ENCODE results near the gene SKAP1. TPM values are rescaled to one million over a fixed set of nuclear protein-coding genes. Genes with fewer than 3 reads are reported as not detected.
A peak's percentile ranks its signal among the peaks of the same experiment; 100 is the strongest.
"Not testable (repeated sequence)": the region's sequence is repeated elsewhere in the genome, so short reads cannot be mapped to it uniquely, and the experiment has no call there.

The SKAP1 gene
- total RNA-seq, 6 experiments from 2014 or later, result 4.5 to 51.0 (median 17.5) TPM

- Histone ChIP-seq H3K9me3 (no peaks in the 10 kb centered on the region), H3K36me3 (no peaks in the 10 kb centered on the region), H3K27me3 (peaks cover 0 to 7% of the 10 kb centered on the region in 2 donors), H3K4me1 (no peaks in the 10 kb centered on the region), H3K4me3 (no peak overlapping the region), H3K27ac (no peak overlapping the region)
- WGBS (ENCODE audit: insufficient coverage, low coverage, low lambda C conversion rate, missing lambda C conversion rate), result 67% methylated on average over 1 of the region's 1 CpG
- DNase-seq (peak in 1 of 3 donors; percentile 47), ATAC-seq (peak; percentile 63 to 86 (median 72))
- TF ChIP-seq CTCF (IDR thresholded peaks at IDR 0.05) (peak; percentile 44 to 62 (median 52)), POLR2A (IDR thresholded peaks at IDR 0.05) (no peak)
- intact Hi-C loops (cut with DNase I), result no loop called here
Measured at GRCh38 chr17:48374650-48375230, 55.3 kb downstream of the SKAP1 start.

- no peak for DNase-seq
- no peak for ATAC-seq
- no peak overlapping the region for H3K4me3 ChIP-seq
- no peaks in the 10 kb centered on the region for H3K4me1 ChIP-seq
- no peaks in the 10 kb centered on the region for H3K36me3 ChIP-seq
- intact Hi-C loops (cut with DNase I), result no loop called here
- H3K27me3 ChIP-seq, result peaks cover 0 to 8% of the 10 kb centered on the region in 2 donors
- no peak overlapping the region for H3K27ac ChIP-seq
- TF ChIP-seq POLR2A (IDR thresholded peaks at IDR 0.05) (no peak), CTCF (IDR thresholded peaks at IDR 0.05) (no peak)
- 79% methylated on average over 3 of the region's 3 CpGs for WGBS (ENCODE audit: insufficient coverage, low coverage, low lambda C conversion rate, missing lambda C conversion rate)
- H3K9me3 ChIP-seq, result no peaks in the 10 kb centered on the region
Measured at GRCh38 chr17:48373883-48374282, 56.1 kb downstream of the SKAP1 start.

DNA sequence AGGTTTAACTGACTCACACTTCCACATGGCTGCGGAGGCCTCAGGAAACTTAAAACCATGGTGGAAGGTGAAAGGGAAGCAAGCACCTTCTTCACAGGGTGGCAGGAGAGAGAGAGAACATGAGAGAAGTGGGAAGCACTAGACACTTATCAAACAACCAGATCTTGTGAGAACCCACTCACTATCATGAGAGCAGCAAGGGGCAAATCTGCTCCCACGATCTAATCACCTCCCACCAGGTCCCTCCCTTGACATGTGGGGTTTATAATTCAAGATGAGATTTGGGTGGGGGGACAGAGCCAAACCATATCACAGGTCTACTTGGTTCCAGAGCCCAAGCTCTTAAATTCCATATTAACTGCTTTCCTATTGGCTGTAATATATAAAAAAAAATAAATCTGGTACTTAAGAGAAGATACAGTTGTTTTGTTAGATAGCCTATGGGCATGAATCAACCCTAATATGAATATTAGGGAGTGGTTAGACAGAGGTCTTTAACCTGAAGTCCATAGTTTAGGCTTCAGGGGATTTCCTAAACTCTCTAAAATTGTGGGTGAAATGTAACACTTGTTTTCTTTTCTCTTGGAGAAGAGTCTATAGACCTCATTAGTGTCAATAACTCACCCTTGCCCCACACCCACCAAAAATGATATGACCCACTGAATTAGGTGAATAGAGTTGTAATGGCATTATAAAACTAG lies 56.7 kb downstream of the SKAP1 start:
- no peak for TF ChIP-seq POLR2A (IDR thresholded peaks at IDR 0.05)
- TF ChIP-seq CTCF (IDR thresholded peaks at IDR 0.05), result no peak
- 45% methylated on average over 2 of the region's 2 CpGs for WGBS (ENCODE audit: insufficient coverage, low coverage, low lambda C conversion rate, missing lambda C conversion rate)

DNA sequence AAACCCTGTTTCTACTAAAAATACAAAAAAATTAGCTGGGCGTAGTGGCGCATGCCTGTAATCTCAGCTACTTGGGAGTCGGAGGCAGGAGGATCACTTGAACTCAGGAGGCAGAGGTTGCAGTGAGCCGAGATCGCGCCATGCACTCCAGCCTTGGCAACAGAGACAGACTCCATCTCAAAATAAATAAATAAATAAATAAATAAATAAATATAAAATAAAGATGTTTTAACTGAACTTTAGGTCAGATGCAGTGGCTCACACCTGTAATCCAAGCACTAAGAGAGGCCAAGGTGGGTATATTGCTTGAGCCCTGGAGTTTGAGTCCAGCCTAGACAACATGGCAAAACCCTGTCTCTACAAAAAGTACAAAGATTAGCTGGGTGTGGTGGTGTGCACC lies 61.0 kb downstream of the SKAP1 start:
- H3K36me3 ChIP-seq; ATAC-seq; H3K4me3 ChIP-seq; DNase-seq; H3K4me1 ChIP-seq; intact Hi-C loops (cut with DNase I); H3K9me3 ChIP-seq; H3K27ac ChIP-seq: not testable (repeated sequence)
- WGBS (ENCODE audit: insufficient coverage, low coverage, low lambda C conversion rate, missing lambda C conversion rate), result 92% methylated on average over 6 of the region's 6 CpGs
- peaks cover 0 to 14% of the 10 kb centered on the region in 2 donors for H3K27me3 ChIP-seq

More for the DNA sequence above, 56.7 kb downstream of the SKAP1 start:
- H3K27ac ChIP-seq, result no peak overlapping the region
- no peak overlapping the region for H3K4me3 ChIP-seq
- intact Hi-C loops (cut with DNase I), result no loop called here
- H3K27me3 ChIP-seq, result peaks cover 0 to 8% of the 10 kb centered on the region in 2 donors
- H3K4me1 ChIP-seq, result no peaks in the 10 kb centered on the region
- ATAC-seq, result peak in 1 of 4 donors; percentile 54
- H3K9me3 ChIP-seq, result no peaks in the 10 kb centered on the region
- no peaks in the 10 kb centered on the region for H3K36me3 ChIP-seq
- no peak for DNase-seq

DNA sequence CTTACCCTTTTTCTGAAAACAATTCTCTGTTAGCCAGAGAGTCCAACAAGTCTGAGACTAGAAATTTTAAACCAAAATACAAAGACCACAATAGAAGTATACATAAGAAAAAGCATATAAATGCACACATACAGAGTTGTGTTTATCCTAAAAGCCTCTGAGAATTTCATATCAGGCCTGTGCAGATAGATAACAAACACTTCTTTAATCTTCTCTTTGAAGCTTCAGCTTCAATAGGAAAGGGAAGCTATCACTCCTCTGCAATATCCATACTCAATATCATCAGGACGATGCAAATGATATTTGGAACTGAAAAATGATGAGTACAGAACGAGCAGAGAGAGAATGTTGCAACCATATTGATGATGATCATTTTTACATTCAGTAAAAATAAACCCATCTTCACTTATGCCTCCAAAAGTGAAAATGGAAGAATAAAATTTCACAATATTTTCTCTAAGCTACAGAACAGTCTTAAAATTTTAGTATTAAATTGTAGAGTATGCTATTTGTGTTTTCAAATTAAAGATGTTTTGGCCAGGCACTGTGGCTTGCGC lies 61.6 kb downstream of the SKAP1 start:
- 48% methylated on average over 3 of the region's 3 CpGs for WGBS (ENCODE audit: insufficient coverage, low coverage, low lambda C conversion rate, missing lambda C conversion rate)
- H3K4me3 ChIP-seq, result no peak overlapping the region
- no peak for TF ChIP-seq CTCF (IDR thresholded peaks at IDR 0.05)
- TF ChIP-seq POLR2A (IDR thresholded peaks at IDR 0.05), result no peak

More for the DNA sequence above, 61.6 kb downstream of the SKAP1 start:
- DNase-seq (no peak), ATAC-seq (no peak)
- H3K4me1 ChIP-seq, result no peaks in the 10 kb centered on the region
- H3K27ac ChIP-seq, result no peak overlapping the region
- peaks cover 0 to 14% of the 10 kb centered on the region in 2 donors for H3K27me3 ChIP-seq
- no peaks in the 10 kb centered on the region for H3K9me3 ChIP-seq
- intact Hi-C loops (cut with DNase I), result no loop called here
- H3K36me3 ChIP-seq, result no peaks in the 10 kb centered on the region
